ENCODE measurements around the gene LAMA3.

The LAMA3 gene

DNA sequence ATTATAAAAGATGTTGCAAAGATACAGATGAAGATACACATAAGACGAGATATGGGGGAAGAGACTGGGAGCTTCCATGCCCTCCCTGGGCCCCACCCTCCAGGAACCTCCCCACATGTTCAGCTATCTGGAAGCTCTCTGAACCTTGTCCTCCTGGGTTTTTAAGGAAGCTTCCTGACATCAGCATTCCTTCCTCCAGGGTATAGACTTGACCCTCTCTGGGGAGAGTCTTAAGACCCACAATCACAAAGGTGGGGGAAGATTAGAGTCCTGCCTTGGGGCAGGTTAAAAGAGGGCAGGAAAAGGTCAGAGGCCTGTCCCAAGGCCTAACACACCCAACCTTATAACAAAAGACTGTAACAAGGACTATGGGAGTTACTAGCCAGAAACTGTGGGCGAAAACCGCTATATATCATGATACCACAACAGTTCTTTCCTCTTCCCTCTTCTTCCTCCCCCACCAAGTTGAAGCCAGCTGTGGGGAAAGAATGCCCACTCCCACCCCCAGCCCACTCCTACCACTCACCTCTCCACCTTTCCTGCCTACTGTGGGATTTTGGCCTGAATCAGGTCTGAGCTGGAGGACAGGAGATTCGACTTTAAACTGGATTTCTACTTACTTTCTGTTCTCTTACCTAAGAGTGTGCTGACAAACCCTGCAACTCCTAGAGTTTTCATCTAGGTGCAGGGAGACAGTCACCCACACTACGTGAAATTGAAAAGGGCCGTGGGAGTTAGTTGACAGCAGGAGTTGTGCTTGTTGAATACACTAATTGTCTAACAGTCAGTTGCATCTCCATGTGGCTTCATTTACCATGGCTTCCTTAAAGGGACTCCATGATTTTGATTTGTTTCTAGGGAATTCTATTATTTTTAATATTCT, 105.0 kb downstream of the LAMA3 start:
- no peak overlapping the region for H3K4me3 ChIP-seq (ENCODE audit: low read depth in 1 of 5, low read length in 5 of 5)
- H3K27ac ChIP-seq (ENCODE audit: low read depth, low read length), result no peak overlapping the region
- H3K9ac ChIP-seq (ENCODE audit: low read length in 5 of 5), result no peak overlapping the region
- H3K4me1 ChIP-seq (ENCODE audit: control insufficient read depth in 5 of 5, insufficient read depth in 5 of 5, low read length in 5 of 5), result no peaks in the 10 kb centered on the region
- H3K36me3 ChIP-seq (ENCODE audit: control insufficient read depth in 5 of 5, insufficient read depth in 5 of 5, low read length in 5 of 5), result peaks cover 0 to 4% (median 0%) of the 10 kb centered on the region in 5 donors
- no peaks in the 10 kb centered on the region for H3K9me3 ChIP-seq (ENCODE audit: control insufficient read depth in 5 of 5, low read length in 5 of 5)
- H3K27me3 ChIP-seq (ENCODE audit: control insufficient read depth in 5 of 5, insufficient read depth in 4 of 5, low read length in 5 of 5), result peaks cover 0 to 3% (median 0%) of the 10 kb centered on the region in 5 donors

DNA sequence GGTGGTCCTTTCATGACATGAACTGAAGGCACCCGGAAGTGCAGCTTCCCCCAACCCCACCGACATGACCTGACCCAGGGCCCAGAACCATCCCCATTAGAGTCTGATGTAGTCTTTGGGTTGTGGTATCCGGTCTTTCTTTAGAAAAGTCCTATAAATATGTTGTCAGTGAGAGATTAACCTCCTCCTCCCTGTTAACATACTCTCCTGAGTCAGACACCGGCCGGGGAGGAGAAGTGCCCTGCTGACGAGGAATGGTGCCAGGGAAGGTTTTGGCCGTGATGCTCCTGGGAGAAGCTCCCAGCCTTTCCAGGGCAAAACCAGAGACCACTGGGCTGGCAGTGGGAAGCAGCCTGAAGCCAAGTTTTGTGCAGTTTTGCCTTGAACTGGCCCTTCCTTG, 109.0 kb downstream of the LAMA3 start:
- Histone ChIP-seq H3K27ac (ENCODE audit: low read depth, low read length) (no peak overlapping the region), H3K9ac (ENCODE audit: low read length in 5 of 5) (no peak overlapping the region), H3K4me1 (ENCODE audit: control insufficient read depth in 5 of 5, insufficient read depth in 5 of 5, low read length in 5 of 5) (no peaks in the 10 kb centered on the region), H3K9me3 (ENCODE audit: control insufficient read depth in 5 of 5, low read length in 5 of 5) (no peaks in the 10 kb centered on the region), H3K27me3 (ENCODE audit: control insufficient read depth in 5 of 5, insufficient read depth in 4 of 5, low read length in 5 of 5) (peaks cover 0 to 4% (median 0%) of the 10 kb centered on the region in 5 donors), H3K4me3 (ENCODE audit: low read depth in 1 of 5, low read length in 5 of 5) (no peak overlapping the region), H3K36me3 (ENCODE audit: control insufficient read depth in 5 of 5, insufficient read depth in 5 of 5, low read length in 5 of 5) (peaks cover 0 to 7% (median 0%) of the 10 kb centered on the region in 5 donors)

DNA sequence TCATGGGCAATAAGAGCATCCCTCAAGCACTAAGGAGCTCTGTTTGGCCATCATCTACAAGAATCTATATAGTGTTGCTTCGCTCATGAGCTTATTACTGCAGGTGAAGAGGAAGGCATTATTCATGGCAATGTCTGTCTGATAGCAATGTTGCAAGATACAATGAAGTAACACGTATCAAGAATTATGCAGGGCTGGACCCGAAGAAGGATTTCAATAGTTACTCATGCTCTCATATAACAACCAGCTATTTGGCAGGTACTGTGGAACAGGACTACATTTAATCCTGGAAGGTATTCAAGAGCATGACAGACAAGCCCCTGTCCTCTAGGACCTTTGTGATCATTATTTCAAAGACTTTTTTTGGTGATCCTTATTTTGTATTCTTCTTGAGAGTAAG, 109.6 kb downstream of the LAMA3 start:
- Histone ChIP-seq H3K4me1 (ENCODE audit: control insufficient read depth in 5 of 5, insufficient read depth in 5 of 5, low read length in 5 of 5) (no peaks in the 10 kb centered on the region), H3K27me3 (ENCODE audit: control insufficient read depth in 5 of 5, insufficient read depth in 4 of 5, low read length in 5 of 5) (peaks cover 0 to 4% (median 0%) of the 10 kb centered on the region in 5 donors), H3K36me3 (ENCODE audit: control insufficient read depth in 5 of 5, insufficient read depth in 5 of 5, low read length in 5 of 5) (peaks cover 0 to 4% (median 0%) of the 10 kb centered on the region in 5 donors), H3K27ac (ENCODE audit: low read depth, low read length) (no peak overlapping the region), H3K9ac (ENCODE audit: low read length in 5 of 5) (no peak overlapping the region), H3K4me3 (ENCODE audit: low read depth in 1 of 5, low read length in 5 of 5) (no peak overlapping the region), H3K9me3 (ENCODE audit: control insufficient read depth in 5 of 5, low read length in 5 of 5) (no peaks in the 10 kb centered on the region)

DNA sequence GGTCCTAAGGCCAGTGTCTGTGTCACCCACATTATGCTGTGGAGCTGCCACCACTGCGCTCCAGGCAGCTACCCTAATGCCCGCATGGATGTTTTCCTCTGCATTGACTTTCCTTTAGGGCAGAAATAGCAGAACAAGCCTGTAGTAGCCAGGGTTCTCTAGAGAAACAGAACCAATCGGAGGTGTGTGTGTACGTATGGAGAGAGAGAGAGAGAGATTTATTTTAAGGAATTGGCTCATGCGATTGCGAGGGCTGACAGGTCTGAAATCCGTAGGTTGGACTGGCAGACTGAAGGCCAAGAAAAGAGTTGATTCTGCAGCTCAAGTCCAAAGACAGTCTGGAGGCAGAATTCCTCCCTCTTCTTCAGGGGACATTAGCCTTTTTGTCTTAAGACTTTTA, 110.3 kb downstream of the LAMA3 start:
- H3K27ac ChIP-seq (ENCODE audit: low read depth, low read length), result no peak overlapping the region
- no peaks in the 10 kb centered on the region for H3K9me3 ChIP-seq (ENCODE audit: control insufficient read depth in 5 of 5, low read length in 5 of 5)
- H3K4me1 ChIP-seq (ENCODE audit: control insufficient read depth in 5 of 5, insufficient read depth in 5 of 5, low read length in 5 of 5), result no peaks in the 10 kb centered on the region
- H3K9ac ChIP-seq (ENCODE audit: low read length in 5 of 5), result no peak overlapping the region
- peaks cover 0 to 4% (median 0%) of the 10 kb centered on the region in 5 donors for H3K36me3 ChIP-seq (ENCODE audit: control insufficient read depth in 5 of 5, insufficient read depth in 5 of 5, low read length in 5 of 5)
- no peak overlapping the region for H3K4me3 ChIP-seq (ENCODE audit: low read depth in 1 of 5, low read length in 5 of 5)
- H3K27me3 ChIP-seq (ENCODE audit: control insufficient read depth in 5 of 5, insufficient read depth in 4 of 5, low read length in 5 of 5), result peaks cover 0 to 4% (median 0%) of the 10 kb centered on the region in 5 donors

DNA sequence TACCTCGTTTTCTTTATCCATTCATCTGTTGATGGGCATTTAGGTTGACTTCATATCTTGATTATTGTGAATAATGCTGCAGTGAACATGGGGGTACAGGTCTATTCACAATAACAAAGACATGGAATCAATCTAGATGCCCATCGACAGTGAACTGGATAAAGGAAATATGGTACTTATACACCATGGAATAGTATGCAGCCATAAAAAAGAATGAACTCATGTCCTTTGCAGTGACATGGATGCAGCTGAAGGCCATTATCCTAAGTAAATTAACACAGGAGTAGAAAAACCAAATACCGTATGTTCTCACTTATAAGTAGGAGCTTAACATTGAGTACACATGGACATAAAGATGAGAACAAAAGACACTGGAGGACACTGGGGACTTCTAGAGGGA, 111.6 kb downstream of the LAMA3 start:
- H3K4me3 ChIP-seq (ENCODE audit: low read depth in 1 of 5, low read length in 5 of 5), result no peak overlapping the region
- H3K9ac ChIP-seq (ENCODE audit: low read length in 5 of 5), result no peak overlapping the region
- H3K36me3 ChIP-seq (ENCODE audit: control insufficient read depth in 5 of 5, insufficient read depth in 5 of 5, low read length in 5 of 5), result peaks cover 0 to 4% (median 0%) of the 10 kb centered on the region in 5 donors
- H3K27ac ChIP-seq (ENCODE audit: low read depth, low read length), result no peak overlapping the region
- H3K27me3 ChIP-seq (ENCODE audit: control insufficient read depth in 5 of 5, insufficient read depth in 4 of 5, low read length in 5 of 5), result peaks cover 0 to 4% (median 0%) of the 10 kb centered on the region in 5 donors
- no peaks in the 10 kb centered on the region for H3K4me1 ChIP-seq (ENCODE audit: control insufficient read depth in 5 of 5, insufficient read depth in 5 of 5, low read length in 5 of 5)
- H3K9me3 ChIP-seq (ENCODE audit: control insufficient read depth in 5 of 5, low read length in 5 of 5), result no peaks in the 10 kb centered on the region

DNA sequence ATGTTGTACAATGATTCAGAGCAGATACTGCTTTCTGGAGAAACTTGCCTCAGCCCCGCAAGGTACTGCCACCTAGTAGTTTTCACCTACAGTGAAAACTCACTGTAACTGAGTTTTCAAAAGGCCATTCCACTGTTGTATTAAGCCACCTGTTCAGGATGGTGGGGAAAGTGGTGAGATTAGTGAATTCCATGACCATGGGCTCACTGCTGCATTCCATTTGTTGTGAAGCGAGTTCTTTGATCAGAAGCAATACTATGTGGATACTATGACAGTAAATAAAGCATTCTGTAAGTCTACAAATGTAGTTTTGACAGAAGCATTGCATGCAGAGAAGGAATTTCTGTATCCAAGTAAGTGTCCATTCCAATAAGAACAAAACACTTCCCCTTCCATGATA, 113.6 kb downstream of the LAMA3 start:
- H3K36me3 ChIP-seq (ENCODE audit: control insufficient read depth in 5 of 5, insufficient read depth in 5 of 5, low read length in 5 of 5), result peaks cover 0 to 6% (median 0%) of the 10 kb centered on the region in 5 donors
- H3K4me3 ChIP-seq (ENCODE audit: low read depth in 1 of 5, low read length in 5 of 5), result no peak overlapping the region
- H3K9me3 ChIP-seq (ENCODE audit: control insufficient read depth in 5 of 5, low read length in 5 of 5), result no peaks in the 10 kb centered on the region
- H3K9ac ChIP-seq (ENCODE audit: low read length in 5 of 5), result no peak overlapping the region
- H3K27ac ChIP-seq (ENCODE audit: low read depth, low read length), result no peak overlapping the region
- no peaks in the 10 kb centered on the region for H3K4me1 ChIP-seq (ENCODE audit: control insufficient read depth in 5 of 5, insufficient read depth in 5 of 5, low read length in 5 of 5)
- peaks cover 0 to 4% (median 0%) of the 10 kb centered on the region in 5 donors for H3K27me3 ChIP-seq (ENCODE audit: control insufficient read depth in 5 of 5, insufficient read depth in 4 of 5, low read length in 5 of 5)

DNA sequence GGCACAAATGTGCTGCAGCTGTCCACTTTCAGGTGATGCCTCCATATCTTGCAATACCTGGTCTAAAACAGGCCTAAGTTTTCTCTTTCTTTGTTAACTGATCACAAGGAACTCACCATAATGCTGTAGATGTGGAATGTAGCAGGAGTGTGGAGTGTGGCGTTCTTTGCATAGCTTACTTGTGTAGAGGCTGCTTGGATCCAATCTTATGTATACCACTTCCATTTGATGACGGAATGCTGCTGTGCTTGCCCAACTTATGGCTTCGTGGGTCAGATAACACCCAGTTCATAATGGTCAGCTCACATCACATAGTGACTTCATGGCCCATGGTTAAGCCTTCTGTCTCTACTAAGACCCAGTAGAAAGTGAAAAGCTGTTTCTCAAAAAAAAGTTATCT, 114.5 kb downstream of the LAMA3 start:
- Histone ChIP-seq H3K9me3 (ENCODE audit: control insufficient read depth in 5 of 5, low read length in 5 of 5) (no peaks in the 10 kb centered on the region), H3K4me3 (ENCODE audit: low read depth in 1 of 5, low read length in 5 of 5) (no peak overlapping the region), H3K27ac (ENCODE audit: low read depth, low read length) (no peak overlapping the region), H3K36me3 (ENCODE audit: control insufficient read depth in 5 of 5, insufficient read depth in 5 of 5, low read length in 5 of 5) (peaks cover 0 to 7% (median 0%) of the 10 kb centered on the region in 5 donors), H3K4me1 (ENCODE audit: control insufficient read depth in 5 of 5, insufficient read depth in 5 of 5, low read length in 5 of 5) (no peaks in the 10 kb centered on the region), H3K27me3 (ENCODE audit: control insufficient read depth in 5 of 5, insufficient read depth in 4 of 5, low read length in 5 of 5) (peaks cover 0 to 4% (median 0%) of the 10 kb centered on the region in 5 donors), H3K9ac (ENCODE audit: low read length in 5 of 5) (no peak overlapping the region)

DNA sequence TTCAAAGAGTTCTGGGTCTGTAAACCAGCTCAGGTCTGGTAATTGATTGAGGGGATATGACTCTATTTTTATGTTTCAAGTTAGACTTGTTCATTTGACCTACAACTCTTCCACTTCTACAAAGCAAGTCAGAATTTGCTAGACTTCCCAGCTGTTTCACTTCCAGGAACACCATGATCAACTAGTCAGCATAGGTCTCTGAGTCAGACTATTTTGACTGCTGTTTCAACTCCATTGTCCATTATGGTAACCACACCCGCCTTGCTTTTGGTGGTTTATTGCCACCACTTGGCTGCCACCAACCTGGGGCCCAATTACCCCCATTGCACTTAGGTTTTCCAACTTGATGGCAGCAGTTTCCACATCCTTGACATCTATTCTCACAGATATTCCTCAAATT, 116.6 kb downstream of the LAMA3 start:
- Histone ChIP-seq H3K9me3 (ENCODE audit: control insufficient read depth in 5 of 5, low read length in 5 of 5) (no peaks in the 10 kb centered on the region), H3K27ac (ENCODE audit: low read depth, low read length) (no peak overlapping the region), H3K36me3 (ENCODE audit: control insufficient read depth in 5 of 5, insufficient read depth in 5 of 5, low read length in 5 of 5) (peaks cover 0 to 16% (median 0%) of the 10 kb centered on the region in 5 donors), H3K9ac (ENCODE audit: low read length in 5 of 5) (no peak overlapping the region), H3K4me1 (ENCODE audit: control insufficient read depth in 5 of 5, insufficient read depth in 5 of 5, low read length in 5 of 5) (no peaks in the 10 kb centered on the region), H3K27me3 (ENCODE audit: control insufficient read depth in 5 of 5, insufficient read depth in 4 of 5, low read length in 5 of 5) (peaks cover 0 to 4% (median 0%) of the 10 kb centered on the region in 5 donors), H3K4me3 (ENCODE audit: low read depth in 1 of 5, low read length in 5 of 5) (no peak overlapping the region)

DNA sequence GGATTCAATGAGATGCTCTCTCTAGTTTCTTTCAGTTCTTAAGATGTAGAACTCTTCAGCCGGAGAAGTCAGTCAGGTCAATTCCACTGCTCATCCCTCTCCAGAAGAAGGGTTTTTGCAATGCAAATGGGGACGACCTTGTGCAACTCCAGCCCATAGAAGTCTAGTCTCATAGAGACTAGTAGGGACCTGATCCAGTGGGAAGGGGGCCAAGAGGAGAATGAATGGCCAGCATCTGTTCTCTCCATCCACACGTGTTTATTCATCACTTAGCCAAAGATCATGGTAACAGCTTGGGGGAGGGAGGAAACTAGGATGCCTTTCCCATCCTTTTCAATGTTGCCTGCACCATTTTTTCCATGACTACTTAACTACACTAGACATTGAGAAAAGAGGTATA, 120.2 kb downstream of the LAMA3 start:
- H3K27me3 ChIP-seq (ENCODE audit: control insufficient read depth in 5 of 5, insufficient read depth in 4 of 5, low read length in 5 of 5), result no peaks in the 10 kb centered on the region
- H3K9ac ChIP-seq (ENCODE audit: low read length in 5 of 5), result no peak overlapping the region

DNA sequence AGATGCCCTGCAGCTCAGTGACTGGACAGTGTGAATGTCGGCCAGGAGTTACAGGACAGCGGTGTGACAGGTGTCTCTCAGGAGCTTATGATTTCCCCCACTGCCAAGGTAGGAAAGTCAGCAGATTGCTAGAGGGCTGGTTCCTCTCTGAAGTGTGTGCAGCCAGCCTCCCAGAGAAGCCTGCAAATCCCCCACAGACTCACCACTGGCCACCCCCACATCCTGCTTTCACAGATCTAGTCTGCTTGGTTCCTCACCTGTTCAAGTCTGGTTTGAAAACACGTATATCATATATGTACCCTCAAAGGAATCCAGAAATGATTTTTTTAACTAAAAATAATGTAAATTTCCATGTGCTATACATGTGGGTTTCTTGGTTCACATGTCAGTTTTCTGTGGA, 121.1 kb downstream of the LAMA3 start:
- peaks cover 0 to 22% (median 0%) of the 10 kb centered on the region in 5 donors for H3K36me3 ChIP-seq (ENCODE audit: control insufficient read depth in 5 of 5, insufficient read depth in 5 of 5, low read length in 5 of 5)
- H3K9me3 ChIP-seq (ENCODE audit: control insufficient read depth in 5 of 5, low read length in 5 of 5), result no peaks in the 10 kb centered on the region
- no peak overlapping the region for H3K27ac ChIP-seq (ENCODE audit: low read depth, low read length)
- no peak overlapping the region for H3K9ac ChIP-seq (ENCODE audit: low read length in 5 of 5)
- H3K27me3 ChIP-seq (ENCODE audit: control insufficient read depth in 5 of 5, insufficient read depth in 4 of 5, low read length in 5 of 5), result no peaks in the 10 kb centered on the region
- no peak overlapping the region for H3K4me3 ChIP-seq (ENCODE audit: low read depth in 1 of 5, low read length in 5 of 5)
- H3K4me1 ChIP-seq (ENCODE audit: control insufficient read depth in 5 of 5, insufficient read depth in 5 of 5, low read length in 5 of 5), result no peaks in the 10 kb centered on the region

More for the DNA sequence above, 120.2 kb downstream of the LAMA3 start:
- H3K9me3 ChIP-seq (ENCODE audit: control insufficient read depth in 5 of 5, low read length in 5 of 5), result no peaks in the 10 kb centered on the region
- no peak overlapping the region for H3K27ac ChIP-seq (ENCODE audit: low read depth, low read length)
- peaks cover 0 to 15% (median 0%) of the 10 kb centered on the region in 5 donors for H3K36me3 ChIP-seq (ENCODE audit: control insufficient read depth in 5 of 5, insufficient read depth in 5 of 5, low read length in 5 of 5)
- no peak overlapping the region for H3K4me3 ChIP-seq (ENCODE audit: low read depth in 1 of 5, low read length in 5 of 5)
- H3K4me1 ChIP-seq (ENCODE audit: control insufficient read depth in 5 of 5, insufficient read depth in 5 of 5, low read length in 5 of 5), result no peaks in the 10 kb centered on the region

Measured in subcutaneous abdominal adipose tissue (tissue), 5 donors.